Activated naive CD8-positive, alpha-beta T cell treated with anti-CD3 and anti-CD28 coated beads, Interleukin-2, amount 50 U/mL, for 24 hours (primary cell): ENCODE results near the gene ANKRD37.
A peak's percentile ranks its signal among the peaks of the same experiment; 100 is the strongest.

Experiments used
- ATAC-seq: fragments of 150-1000 bp; cut with Tn5 transposase; one replicate; pipeline ENCODE4 v1.10.0; 2021
- DNase-seq: peaks from one replicate; pipeline ENCODE4 v3.0.0; 2021
- H3K27ac Mint-ChIP-seq: one replicate; pipeline ENCODE4 v1.8.0; 2021; ENCODE audit warnings: mild to moderate bottlenecking, mixed read lengths
- H3K27me3 Mint-ChIP-seq: one replicate; pipeline ENCODE4 v1.8.0; 2021; ENCODE audit warnings: mixed read lengths
- H3K36me3 Mint-ChIP-seq: one replicate; pipeline ENCODE4 v1.8.0; 2021; ENCODE audit warnings: low read depth, mixed read lengths
- H3K4me1 Mint-ChIP-seq: one replicate; pipeline ENCODE4 v1.8.0; 2021; ENCODE audit warnings: mixed read lengths
- H3K4me3 Mint-ChIP-seq: one replicate; pipeline ENCODE4 v1.8.0; 2021; ENCODE audit warnings: mild to moderate bottlenecking, moderate library complexity, mixed read lengths
- H3K9me3 Mint-ChIP-seq: one replicate; pipeline ENCODE4 v1.8.0; 2021; ENCODE audit warnings: mixed read lengths

ANKRD37 gene

GRCh38 chr4:185424905-185425646, 28.4 kb downstream of the ANKRD37 start:
- Mint-ChIP-seq H3K27me3 (peaks cover 4% of the 10 kb centered on the region), H3K9me3 (no peaks in the 10 kb centered on the region), H3K27ac (peak overlapping the region; percentile 100), H3K36me3 (peaks cover 13% of the 10 kb centered on the region), H3K4me3 (peak overlapping the region; percentile 90), H3K4me1 (peaks cover 32% of the 10 kb centered on the region)
- peak; percentile 11 for DNase-seq
- ATAC-seq = no peak

- peak; percentile 94 for ATAC-seq
- H3K27me3 Mint-ChIP-seq = peaks cover 4% of the 10 kb centered on the region
Observed at GRCh38 chr4:185425647-185426352, 29.2 kb downstream of the ANKRD37 start, which contains the start of gene UFSP2. TSS of gene UFSP2 (minus strand) at chr4:185425964. CDS start at chr4:185425868, 96 bp downstream.

GRCh38 chr4:185426960-185427688, 30.5 kb downstream of the ANKRD37 start:
- Mint-ChIP-seq H3K36me3 (peaks cover 3% of the 10 kb centered on the region), H3K27ac (no peak overlapping the region), H3K4me1 (peaks cover 25% of the 10 kb centered on the region), H3K4me3 (peak overlapping the region; percentile 41), H3K9me3 (no peaks in the 10 kb centered on the region), H3K27me3 (peaks cover 4% of the 10 kb centered on the region)
- ATAC-seq = no peak
- DNase-seq = no peak

More at GRCh38 chr4:185425647-185426352, 29.2 kb downstream of the ANKRD37 start, which contains the start of gene UFSP2:
- Mint-ChIP-seq H3K4me3 (peak within 1 kb of the TSS; percentile 90), H3K4me1 (peaks cover 32% of the 10 kb centered on the region), H3K27ac (peak within 1 kb of the TSS; percentile 100), H3K36me3 (peaks cover 13% of the 10 kb centered on the region), H3K9me3 (no peaks in the 10 kb centered on the region)
- DNase-seq = peak; percentile 85

- Mint-ChIP-seq H3K27me3 (peaks cover 4% of the 10 kb centered on the region), H3K4me3 (no peak overlapping the region), H3K36me3 (peaks cover 3% of the 10 kb centered on the region), H3K9me3 (no peaks in the 10 kb centered on the region), H3K27ac (no peak overlapping the region), H3K4me1 (peaks cover 11% of the 10 kb centered on the region)
- no peak for DNase-seq
- ATAC-seq = no peak
Observed at GRCh38 chr4:185429660-185430059, 33.0 kb downstream of the ANKRD37 start.

GRCh38 chr4:185435466-185435865, 38.8 kb downstream of the ANKRD37 start:
- no peak for DNase-seq
- H3K9me3 Mint-ChIP-seq = no peaks in the 10 kb centered on the region
- H3K4me1 Mint-ChIP-seq = no peaks in the 10 kb centered on the region
- peaks cover 4% of the 10 kb centered on the region for H3K27me3 Mint-ChIP-seq
- H3K36me3 Mint-ChIP-seq = no peaks in the 10 kb centered on the region
- H3K27ac Mint-ChIP-seq = no peak overlapping the region
- no peak overlapping the region for H3K4me3 Mint-ChIP-seq
- ATAC-seq = no peak

- Mint-ChIP-seq H3K36me3 (no peaks in the 10 kb centered on the region), H3K4me3 (no peak overlapping the region), H3K9me3 (no peaks in the 10 kb centered on the region), H3K4me1 (no peaks in the 10 kb centered on the region), H3K27me3 (peaks cover 6% of the 10 kb centered on the region), H3K27ac (no peak overlapping the region)
- no peak for DNase-seq
- ATAC-seq = no peak
Observed at GRCh38 chr4:185437809-185438208, 41.2 kb downstream of the ANKRD37 start.

GRCh38 chr4:185441479-185441878, 44.8 kb downstream of the ANKRD37 start:
- Mint-ChIP-seq H3K4me1 (no peaks in the 10 kb centered on the region), H3K4me3 (no peak overlapping the region)
- ATAC-seq = no peak

GRCh38 chr4:185445209-185445608, 48.6 kb downstream of the ANKRD37 start:
- Mint-ChIP-seq H3K4me1 (no peaks in the 10 kb centered on the region), H3K27me3 (peaks cover 9% of the 10 kb centered on the region), H3K4me3 (no peak overlapping the region), H3K36me3 (no peaks in the 10 kb centered on the region), H3K27ac (no peak overlapping the region), H3K9me3 (no peaks in the 10 kb centered on the region)
- no peak for DNase-seq
- no peak for ATAC-seq

More at GRCh38 chr4:185441479-185441878, 44.8 kb downstream of the ANKRD37 start:
- Mint-ChIP-seq H3K9me3 (no peaks in the 10 kb centered on the region), H3K27me3 (peaks cover 2% of the 10 kb centered on the region), H3K27ac (no peak overlapping the region), H3K36me3 (no peaks in the 10 kb centered on the region)
- DNase-seq = no peak
